GM11168 (cell line): ENCODE measurements around the gene RAB5IF.

ENCODE experiments used
- in situ Hi-C: fragments of 300-500 bp; cut with MboI; formaldehyde crosslinking; loops from one replicate; pipeline ENCODE4 v1.12.0; 2022; ENCODE audit warnings: low sequenced_read_pairs; ENCODE audit not compliant: unreplicated experiment

Gene RAB5IF

DNA sequence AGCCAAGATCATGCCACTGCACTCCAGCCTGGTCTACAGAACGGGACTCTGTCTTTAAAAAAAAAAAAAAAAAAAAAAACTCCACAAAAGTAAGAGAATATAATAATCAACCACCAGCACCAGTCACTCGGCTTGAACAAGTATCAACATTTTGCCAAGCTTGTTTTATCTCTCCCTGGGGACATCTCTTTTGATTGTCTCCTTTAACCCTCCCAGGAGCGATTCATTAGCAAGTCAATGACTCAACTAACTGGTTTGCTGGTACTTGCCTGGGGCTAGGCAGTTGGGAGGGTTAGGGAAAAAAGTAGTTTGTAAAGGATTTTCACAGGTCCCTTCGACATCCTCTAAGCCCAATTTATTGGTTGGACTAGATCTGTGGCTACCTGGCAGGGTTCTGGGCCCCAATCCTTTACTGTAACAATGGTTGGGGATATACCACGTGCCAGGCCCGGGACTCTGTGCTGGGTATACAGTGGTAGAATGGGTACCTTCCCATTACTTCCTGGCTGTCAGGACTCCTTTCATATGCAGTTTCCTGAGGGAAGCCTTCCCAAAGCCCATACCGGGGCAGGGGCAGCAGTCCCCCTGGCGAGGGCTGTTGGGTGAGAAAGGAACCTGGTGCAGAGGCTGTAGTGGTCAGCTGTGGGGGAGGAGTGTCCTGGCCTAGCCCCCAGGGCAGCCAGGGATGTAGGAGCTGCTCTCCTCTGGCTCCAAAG, 20.0 kb upstream of the RAB5IF start:
- in situ Hi-C loops, result no loop called here

DNA sequence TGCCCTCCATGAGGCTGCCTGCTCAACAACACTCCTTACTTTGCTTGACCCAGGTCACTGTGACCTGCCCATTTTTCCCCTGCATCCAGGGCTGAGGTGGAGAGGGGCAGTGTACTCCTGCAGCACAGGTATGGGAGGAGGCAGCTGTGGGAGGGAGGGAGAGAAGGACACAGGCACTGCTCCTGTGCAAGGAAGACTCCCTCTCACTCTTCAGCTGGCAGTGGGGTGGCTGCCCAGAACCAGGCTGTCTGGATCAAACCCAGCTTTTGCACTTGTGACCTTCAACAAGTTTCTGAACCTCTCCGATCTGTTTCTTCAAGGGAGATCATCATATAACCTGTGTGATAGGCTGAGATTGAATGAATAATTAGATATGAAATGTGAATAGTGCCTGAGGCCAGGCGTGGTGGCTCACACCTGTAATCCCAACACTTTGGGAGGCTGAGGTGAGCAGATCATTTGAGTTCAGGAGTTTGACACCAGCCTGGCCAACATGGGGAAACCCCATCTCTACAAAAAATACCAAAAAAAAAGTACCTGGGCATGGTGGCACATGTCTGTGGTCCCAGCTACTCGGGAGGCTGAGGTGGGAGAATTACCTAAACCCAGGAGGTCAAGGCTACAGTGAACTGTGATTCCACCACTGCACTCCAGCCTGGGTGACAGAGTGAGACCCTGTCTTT, 18.1 kb upstream of the RAB5IF start:
- in situ Hi-C loops, result no loop called here

GRCh38 chr20:36591281-36591680, 14.3 kb upstream of the RAB5IF start:
- in situ Hi-C loops, result no loop called here

- in situ Hi-C loops, result no loop called here
Observed at GRCh38 chr20:36591854-36592641, 13.5 kb upstream of the RAB5IF start.

DNA sequence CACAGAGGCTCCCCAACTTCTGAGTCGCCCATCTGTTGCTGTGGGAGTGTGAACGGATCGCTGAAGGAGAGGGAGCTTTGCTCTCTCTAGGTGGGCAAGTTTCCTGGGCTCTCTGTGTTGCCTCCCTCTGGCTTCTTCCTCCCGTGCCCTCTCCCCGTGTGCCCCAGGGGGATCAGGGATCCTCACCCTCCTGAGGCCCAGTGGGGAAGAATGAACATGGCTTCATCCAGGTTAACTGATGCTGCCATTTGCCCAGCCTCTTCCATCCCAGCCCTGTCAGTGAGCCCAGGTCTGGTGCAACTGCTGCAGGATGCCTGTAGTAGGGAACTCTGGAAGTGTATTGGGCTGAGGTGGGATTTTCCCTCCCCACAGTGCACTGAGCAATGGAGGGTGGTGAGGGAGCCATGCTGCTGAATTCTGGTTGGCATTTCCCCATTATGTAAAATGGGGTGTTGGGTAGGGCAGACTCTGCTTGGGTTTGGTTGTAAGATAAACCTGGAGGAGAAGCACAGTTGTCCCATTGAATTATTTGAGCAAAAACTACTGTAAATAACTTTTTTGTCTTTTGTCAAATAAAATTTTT, 12.1 kb upstream of the RAB5IF start:
- in situ Hi-C loops, result no loop called here

DNA sequence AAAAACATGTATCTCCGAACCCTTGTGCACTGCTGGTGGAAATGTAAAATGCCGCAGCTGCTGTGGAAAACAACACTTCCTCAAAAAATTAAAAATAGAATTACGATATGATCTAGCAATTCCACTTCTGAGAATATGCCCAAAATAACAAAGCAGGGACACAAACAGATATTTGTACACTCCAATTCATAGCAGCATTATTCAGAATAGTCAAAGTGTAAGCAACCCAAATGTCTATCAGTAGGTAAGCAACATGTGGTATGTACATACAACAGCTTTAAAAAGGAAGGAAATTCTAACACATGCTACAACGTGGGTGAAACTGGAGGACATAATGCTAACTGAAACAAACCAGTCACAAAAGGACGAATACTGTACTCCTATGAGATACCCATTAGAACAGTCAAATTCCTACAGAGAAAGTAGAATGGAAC, 5.7 kb upstream of the RAB5IF start:
- in situ Hi-C loops, result loop anchor here (25.0 kb wide), 1 partner anchor 287 kb away; the partner anchor contains the start of gene TLDC2

DNA sequence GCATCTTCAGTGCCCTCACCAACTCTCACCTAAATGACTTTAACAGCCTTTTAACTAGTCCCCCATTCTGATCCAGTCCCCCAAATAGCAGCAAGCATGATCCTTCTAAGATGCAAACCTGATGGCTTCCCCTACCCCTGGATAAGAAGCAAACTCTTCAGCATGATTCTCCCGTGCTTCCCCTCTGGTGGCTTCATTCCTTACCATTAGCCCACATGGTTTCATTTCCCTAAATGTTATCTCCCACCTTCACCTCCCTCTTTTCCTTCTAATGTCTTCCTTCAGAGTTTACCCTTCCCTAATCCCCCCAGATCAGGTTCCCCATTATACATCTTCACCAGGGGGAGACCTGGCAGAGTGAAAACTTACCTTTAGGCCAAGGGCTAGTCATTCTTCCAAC, 4.0 kb upstream of the RAB5IF start:
- in situ Hi-C loops, result loop anchor here (25.0 kb wide), 1 partner anchor 286 kb away; the partner anchor contains the start of gene TLDC2

DNA sequence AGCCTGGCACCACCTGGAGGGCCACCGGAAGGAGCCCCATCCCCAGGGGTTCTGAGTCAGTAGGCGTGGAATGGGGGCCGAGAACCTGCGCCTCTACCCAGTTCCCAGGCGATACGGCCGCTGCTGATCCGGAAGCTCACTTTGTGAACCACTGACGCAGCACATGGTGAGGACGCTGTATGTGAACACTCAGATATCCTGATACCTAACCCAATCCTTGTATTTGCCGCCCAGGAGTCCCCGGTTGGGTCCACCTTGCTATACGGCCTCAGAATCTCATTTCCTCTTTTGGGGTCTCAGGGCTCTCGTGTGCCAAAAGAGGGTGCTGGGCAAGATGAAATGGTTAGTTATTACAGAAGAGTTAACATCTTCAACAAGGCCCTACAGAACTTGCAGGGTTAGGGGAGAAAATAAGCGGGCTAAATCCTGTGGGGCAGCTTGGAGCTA, 604 bp upstream of the RAB5IF start:
- in situ Hi-C loops, result loop anchor here (25.0 kb wide), 1 partner anchor 282 kb away; the partner anchor contains the start of gene TLDC2

- in situ Hi-C loops, result loop anchor here (25.0 kb wide), 1 partner anchor 281 kb away; the partner anchor contains the start of gene TLDC2
Observed at GRCh38 chr20:36606158-36607066, 833 bp downstream of the RAB5IF start.

DNA sequence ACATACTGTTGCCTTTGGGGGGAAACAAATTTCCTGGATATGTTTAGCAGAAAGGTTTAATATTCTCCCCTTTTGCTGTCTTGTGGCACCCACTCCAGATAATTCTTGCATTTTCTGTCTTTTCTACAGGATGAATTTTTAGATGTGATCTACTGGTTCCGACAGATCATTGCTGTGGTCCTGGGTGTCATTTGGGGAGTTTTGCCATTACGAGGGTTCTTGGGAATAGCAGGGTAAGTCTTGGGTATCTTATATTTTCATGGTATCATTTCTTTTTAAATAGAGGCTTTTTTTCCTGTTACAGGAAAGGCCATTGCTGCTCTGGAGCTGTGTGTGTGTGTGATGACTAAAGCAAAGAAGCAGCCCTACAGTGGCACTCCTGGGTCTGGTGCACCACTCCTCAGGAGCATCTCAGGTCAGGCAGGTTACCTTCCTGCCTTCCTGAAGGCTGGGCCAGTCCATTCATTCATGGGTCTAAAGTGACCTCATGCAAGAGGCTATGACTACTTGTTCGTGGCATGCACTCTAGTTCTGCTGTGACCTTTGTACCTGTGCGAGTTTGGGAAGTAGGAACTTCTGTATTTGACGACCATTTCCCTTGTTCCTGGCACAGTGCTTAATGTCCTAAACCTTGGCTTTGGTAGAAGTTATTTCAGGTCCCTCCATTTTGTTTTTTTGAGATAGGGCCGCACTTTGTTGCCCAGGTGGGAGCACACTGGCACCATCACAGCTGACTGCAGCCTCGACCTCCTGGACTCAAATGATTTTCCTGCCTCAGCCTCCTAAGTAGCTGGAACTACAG, 2.2 kb downstream of the RAB5IF start:
- in situ Hi-C loops, result loop anchor here (25.0 kb wide), 1 partner anchor 280 kb away; the partner anchor contains the start of gene TLDC2

GRCh38 chr20:36608388-36608728, 2.8 kb downstream of the RAB5IF start:
- in situ Hi-C loops, result loop anchor here (25.0 kb wide), 1 partner anchor 279 kb away; the partner anchor contains the start of gene TLDC2

- in situ Hi-C loops, result loop anchor here (25.0 kb wide), 1 partner anchor 276 kb away; the partner anchor contains the start of gene TLDC2
Observed at GRCh38 chr20:36611625-36612024, 6.0 kb downstream of the RAB5IF start.

DNA sequence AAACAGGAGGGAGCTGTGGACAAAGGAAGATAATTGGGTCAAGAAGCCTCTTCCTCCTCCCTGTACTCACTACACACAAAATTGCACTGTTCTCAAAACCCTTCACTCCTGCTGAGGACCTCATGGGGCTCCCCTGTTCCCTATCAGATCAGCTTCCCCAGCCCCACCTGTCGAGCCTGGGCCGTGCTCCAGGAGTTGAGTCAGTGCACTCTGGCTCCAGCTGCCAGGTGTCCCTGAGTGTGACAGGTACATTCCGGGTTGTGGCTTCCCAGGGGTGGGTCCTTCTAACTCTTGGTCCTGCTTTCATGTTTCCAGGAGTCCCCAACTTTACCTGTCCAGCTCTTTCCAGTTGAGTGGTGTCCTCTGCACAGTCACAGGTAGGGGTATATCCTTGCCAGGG, 8.4 kb downstream of the RAB5IF start:
- in situ Hi-C loops, result loop anchor here (25.0 kb wide), 1 partner anchor 273 kb away; the partner anchor contains the start of gene TLDC2

DNA sequence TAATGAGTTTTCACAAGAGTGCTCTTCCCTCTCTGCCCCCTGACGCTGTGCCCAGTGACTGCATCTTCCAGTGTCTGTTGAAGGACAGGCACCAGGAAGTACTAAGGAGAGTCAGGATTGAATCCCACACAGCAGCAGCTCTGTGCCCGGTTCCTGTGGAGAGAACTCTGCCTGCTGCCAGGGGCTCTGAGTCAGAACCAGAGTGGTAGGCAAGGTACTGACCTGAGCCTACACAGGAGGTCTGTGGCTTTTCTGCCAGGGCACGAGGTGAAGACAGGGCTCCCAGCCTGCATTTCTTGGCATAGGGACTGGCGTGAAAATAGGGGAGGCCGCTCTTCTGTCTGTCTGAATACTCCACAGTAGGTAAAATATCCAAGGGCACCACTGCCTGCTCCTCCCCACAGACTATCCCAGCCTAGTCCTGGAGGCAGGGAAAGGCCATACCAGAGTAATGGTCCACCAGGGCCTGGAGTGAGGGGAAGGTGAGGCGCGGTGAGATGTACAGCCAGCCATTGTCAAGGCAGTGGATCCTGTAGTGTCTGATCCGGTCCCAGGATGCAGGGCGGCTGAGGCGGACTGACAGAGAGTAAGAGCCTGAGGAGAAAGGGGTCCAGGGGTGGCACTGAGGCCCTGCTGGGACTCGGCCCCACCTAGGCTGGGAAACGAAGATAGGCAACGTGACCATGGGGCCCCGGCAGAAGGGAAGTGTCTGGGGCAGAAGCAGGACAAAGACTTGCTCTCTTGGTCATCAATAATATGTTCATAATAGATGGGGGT, 9.4 kb downstream of the RAB5IF start:
- in situ Hi-C loops, result loop anchor here (5.0 to 25.0 kb wide), 2 partner anchors 142 to 272 kb away; partner anchors contain the start of gene TLDC2

DNA sequence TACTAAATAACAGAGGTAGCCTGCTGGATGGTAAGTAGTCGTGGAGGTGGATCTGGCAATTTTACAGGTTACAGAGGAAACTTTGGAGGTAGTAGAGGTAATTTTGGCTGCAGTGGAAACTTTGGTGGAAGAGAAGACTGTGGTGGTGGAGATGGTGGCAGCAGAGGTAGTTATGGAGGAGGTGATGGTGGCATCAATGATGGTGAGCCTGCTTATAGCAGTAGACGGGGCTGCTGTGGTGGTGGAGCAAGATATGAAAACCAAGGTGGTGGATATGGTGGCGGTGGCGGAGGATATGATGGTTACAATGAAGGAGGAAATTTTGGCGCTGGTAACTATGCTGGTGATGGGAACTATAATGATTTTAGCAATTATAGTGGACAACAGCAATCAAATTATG, 15.3 kb downstream of the RAB5IF start:
- in situ Hi-C loops, result loop anchor here (25.0 kb wide), 1 partner anchor 266 kb away; the partner anchor contains the start of gene TLDC2

GRCh38 chr20:36623444-36623843, 17.9 kb downstream of the RAB5IF start:
- in situ Hi-C loops, result loop anchor here (25.0 kb wide), 1 partner anchor 264 kb away; the partner anchor contains the start of gene TLDC2
